Stromal cell of bone marrow (primary cell): Measurements from ENCODE around the gene CDC42BPG.
A peak's percentile ranks its signal among the peaks of the same experiment; 100 is the strongest.

Experiments
- DNase-seq: peaks from one replicate; pipeline ENCODE4 v3.0.0-alpha.2; 2012; ENCODE audit warnings: low read depth

CDC42BPG gene

GRCh38 chr11:64878494-64879243 lies 34.2 kb upstream of the CDC42BPG start, which contains the start of gene EHD1:
EHD1 (minus strand) TSS chr11:64878621; CDS start chr11:64878464, 157 bp downstream.
- peak; percentile 93 for DNase-seq

- DNase-seq = no peak
Observed at GRCh38 chr11:64878223-64878493, 33.7 kb upstream of the CDC42BPG start.

DNA sequence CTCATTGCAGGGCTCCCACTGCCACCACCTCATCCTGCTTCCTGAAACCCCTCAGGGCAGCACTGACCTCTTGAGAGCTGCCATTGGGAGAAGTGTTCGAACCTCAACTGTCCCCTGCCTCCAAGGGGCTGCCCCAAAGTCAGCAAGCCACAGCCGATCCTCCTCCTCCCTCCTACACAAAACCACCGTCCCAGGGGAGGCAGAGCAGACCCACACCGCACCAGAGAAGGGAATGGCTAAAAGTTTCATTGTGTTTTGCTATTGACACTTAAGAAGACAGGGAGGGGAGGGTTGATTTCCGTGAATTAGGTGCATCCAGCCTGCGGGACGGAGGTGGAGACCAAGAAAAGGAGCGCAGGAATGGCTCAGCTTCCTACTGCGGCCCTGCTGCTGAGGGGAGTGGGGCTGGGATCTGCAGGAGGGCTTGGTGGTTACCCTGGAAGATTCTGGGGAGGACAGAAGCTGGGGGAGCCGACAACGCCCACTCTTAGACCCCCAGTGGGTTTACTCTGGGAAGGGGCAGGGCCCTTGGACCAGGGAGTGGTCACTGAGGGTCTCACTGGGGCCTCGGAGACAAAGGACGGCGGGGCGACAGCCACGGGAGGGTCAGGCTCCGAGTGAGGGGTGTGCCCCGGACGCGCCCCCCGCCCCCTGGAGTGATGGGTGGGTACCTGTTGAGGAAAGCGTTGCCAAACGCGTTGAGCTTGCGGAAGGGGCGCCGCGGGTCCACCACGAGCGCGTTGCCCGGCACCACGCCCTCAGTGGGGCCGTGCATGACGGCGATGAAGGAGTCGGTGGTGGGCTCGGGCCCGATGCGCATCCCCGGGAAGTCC lies 33.2 kb upstream of the CDC42BPG start:
- no peak for DNase-seq

DNA sequence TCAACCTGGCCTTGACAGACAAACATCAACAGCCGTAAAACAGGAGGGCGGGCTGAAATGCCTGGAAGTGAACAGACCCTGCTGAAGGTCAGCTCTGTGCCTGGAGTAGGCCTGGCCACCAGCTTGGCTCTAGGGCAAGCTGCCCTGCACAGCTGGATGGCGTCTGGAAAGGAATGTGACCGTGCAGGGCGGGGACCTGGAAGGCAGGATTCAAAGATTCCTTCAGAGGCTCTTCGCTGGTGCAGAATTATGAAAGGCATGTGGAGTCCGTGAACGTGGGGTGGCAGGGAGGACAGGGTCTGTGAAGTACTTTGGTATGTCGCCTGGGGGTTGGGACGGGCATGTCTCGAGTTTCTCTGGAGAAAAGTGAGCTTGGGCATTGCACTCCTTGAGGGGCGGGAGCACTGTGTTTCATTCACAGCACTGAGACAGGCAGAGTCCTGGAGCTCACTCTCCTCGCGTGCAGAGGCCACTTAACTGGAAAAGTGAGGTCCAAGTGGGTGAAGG lies 32.4 kb upstream of the CDC42BPG start:
- no peak for DNase-seq

GRCh38 chr11:64876229-64876750 lies 31.8 kb upstream of the CDC42BPG start:
- no peak for DNase-seq

- DNase-seq = no peak
Observed at GRCh38 chr11:64875369-64876228, 31.1 kb upstream of the CDC42BPG start.

- DNase-seq = no peak
Observed at GRCh38 chr11:64874308-64875240, 30.1 kb upstream of the CDC42BPG start.

GRCh38 chr11:64872790-64873488 lies 28.5 kb upstream of the CDC42BPG start:
- no peak for DNase-seq

DNA sequence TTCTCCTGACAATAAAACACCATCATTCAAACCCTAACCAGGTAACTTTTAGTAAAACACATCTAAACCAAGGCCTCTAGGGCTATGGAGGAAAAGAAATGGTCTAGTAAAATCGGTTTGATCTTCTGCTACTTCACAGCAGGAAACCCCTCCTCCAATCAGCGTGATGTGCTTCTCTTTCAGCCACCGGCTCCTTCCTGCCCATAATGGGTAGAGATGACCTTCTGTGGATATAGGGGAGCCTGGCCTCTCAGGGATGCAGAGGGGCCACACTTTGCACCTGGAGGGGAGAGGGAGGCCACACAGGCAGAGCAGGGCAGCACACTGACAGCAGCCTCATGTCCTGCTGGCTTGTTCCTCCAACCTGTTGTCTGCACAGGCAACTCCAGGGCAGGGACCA lies 27.0 kb upstream of the CDC42BPG start:
- no peak for DNase-seq

DNA sequence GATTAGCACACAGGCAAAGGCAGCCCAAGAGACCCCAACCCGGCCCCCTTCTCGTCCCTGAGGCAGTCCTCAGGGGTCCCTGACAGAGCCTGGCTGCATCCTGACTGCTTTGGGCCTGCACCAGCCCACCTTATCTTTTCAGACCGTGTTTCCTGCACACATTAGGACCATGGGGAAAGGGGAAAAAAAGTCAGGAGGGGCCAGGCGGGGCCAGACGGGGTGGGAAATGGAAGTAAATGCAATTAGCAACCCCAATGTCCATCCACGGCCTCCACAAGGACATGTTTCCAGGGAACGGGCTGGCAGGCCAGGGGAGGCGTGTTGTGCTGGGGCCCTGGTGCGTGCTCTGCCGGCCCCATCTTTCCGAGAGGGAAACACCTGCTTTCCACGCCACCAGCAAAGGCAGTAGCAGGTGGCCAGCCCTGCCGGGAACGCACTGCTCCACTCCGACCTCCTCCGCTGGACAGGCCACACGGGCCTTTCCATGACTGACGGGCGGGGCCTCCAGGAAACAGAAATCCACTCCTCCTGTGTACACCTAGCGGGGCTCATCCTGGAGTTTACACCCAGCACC lies 26.5 kb upstream of the CDC42BPG start:
- no peak for DNase-seq

DNA sequence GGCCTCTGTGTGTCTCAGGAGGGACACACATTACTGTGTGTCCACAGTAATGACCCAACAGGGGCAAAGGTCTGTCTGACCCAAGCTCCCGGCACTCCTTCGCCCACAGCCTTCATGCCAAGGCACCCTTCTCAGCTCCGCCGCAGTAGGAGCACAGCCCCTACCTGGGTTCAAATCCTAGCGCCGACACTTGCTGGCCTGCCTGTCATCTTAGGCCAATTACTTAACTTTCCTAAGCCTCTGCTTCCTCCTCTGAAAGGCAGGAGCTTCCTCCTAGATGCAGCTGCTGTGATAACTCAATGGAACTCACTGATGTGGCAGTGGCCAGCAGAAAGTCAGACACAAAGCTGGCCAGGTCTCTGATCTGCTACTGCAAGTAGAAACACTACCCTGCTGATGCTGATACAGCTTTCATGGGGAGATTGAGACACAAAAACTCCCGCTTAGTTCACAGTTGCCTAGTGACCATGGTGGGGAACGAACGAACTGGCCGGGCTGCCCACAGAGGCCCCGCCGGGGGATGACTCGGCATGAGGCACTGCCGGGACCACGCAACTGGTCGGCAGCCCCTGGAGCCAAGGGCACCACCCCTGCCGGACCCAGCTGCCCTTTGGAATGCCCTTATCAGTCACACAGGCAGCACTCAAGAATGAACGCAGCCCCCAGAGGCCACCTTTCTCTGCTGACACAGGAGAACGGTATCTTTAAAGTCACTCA lies 25.9 kb upstream of the CDC42BPG start:
- peak; percentile 88 for DNase-seq

- DNase-seq = no peak
Observed at GRCh38 chr11:64869571-64870175, 25.2 kb upstream of the CDC42BPG start.

- peak; percentile 85 for DNase-seq
Observed at GRCh38 chr11:64868904-64869570, 24.6 kb upstream of the CDC42BPG start.

DNA sequence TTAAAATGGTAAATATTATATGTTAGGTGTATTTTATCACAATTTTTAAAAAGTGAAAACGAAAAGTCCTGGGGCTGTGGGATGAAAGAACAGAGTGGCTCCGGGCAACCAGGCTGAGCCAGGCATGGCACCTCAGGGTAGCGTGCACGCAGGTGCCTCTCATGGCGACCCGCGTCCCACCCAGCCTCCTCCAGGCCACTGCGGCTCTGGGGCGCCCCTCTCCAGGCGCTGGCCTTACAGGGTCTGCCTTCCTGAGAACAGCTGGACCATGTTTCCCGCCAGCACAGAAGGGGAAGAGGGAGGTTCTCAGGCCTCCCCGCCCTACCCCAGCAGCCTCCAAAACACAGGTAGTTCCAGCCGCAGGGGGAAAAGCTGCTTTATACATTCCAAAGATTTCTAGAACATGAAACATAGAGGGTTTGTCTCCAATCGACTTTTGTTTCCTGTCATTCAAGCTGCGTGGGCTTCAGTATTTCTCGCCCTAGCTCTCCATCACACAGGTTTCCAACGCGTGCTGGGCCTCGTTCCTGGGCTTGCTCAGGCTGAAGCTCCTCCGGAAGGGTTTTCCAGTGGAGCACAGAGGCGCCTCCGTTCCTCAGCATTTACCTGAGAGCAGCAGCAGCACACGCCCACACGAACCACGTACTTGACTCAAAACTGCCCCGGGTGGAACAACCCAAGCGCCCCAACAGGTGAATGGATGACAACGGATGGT lies 23.5 kb upstream of the CDC42BPG start:
- DNase-seq = no peak

DNA sequence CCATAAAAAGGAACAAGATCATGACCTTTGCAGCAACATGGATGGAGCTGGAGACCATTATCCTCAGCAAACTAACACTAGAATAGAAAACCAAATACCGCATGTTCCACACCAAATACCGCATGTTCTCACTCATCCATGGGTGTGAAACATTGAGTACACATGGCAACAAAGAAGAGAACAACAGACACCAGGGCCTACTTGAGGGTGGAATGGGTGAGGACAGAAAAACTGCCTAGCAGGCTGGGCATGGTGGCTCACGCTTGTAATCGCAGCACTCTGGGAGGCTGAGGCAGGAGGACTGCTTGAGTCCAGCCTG lies 21.7 kb upstream of the CDC42BPG start:
- no peak for DNase-seq

GRCh38 chr11:64865286-64866172 lies 21.1 kb upstream of the CDC42BPG start:
- DNase-seq = peak; percentile 92
